K562 (cell line): ENCODE data around the gene PSMD11. TPM values are rescaled to one million over a fixed set of nuclear protein-coding genes. Genes with fewer than 3 reads are reported as not detected.

ENCODE experiments used
- ATAC-seq: fragments of 200-7000 bp; cut with Tn5 transposase; 3 replicates; pipeline ENCODE4 v1.9.1; 2020; ENCODE audit warnings: moderate library complexity
- BruUV-seq: library from RNA; stranded (reverse); fragments of 400-500 nt; replicated peaks from 2 replicates; lab custom pipeline; 2021; lab: Mats Ljungman, UMichigan
- CTCF ChIA-PET: fragments of 300-600 bp; formaldehyde crosslinking; extraction: SDS; loops from one replicate; lab custom pipeline; 2021; ENCODE audit warnings: low intra/inter-chr PET ratio; lab: Yijun Ruan, JAX
- POLR2A ChIA-PET: fragments of 300-600, 350-650 bp; sonication (Branson Sonifier 250); formaldehyde crosslinking; extraction: SDS; loops from one replicate; lab custom pipeline; 2021; ENCODE audit warnings: antibody characterized with exemption, inconsistent platforms; lab: Yijun Ruan, JAX
- DNase-seq, 4 experiments: peaks; one replicate each; pipeline versions ENCODE4 v3.0.0 to v3.0.0-alpha.2; 2011 to 2018; ENCODE audit warnings: low spot score in 3 of 4, mixed read lengths in 3 of 4; ENCODE audit errors: extremely low read depth in 1 of 4
- FAIRE-seq: peaks from 2 replicates; lab custom pipeline; 2011; peaks lifted over from hg19 to GRCh38; lab: Jason Lieb, UNC
- H2AFZ ChIP-seq: 2 replicates; pipeline ENCODE4 v1.6.0; 2011; ENCODE audit warnings: low read depth, low read length, control low read depth, inconsistent platforms
- H3K27ac ChIP-seq: fragments of 200-600 bp; 3 replicates; pipeline ENCODE4 v1.8.0; 2011; ENCODE audit warnings: low read depth, mild to moderate bottlenecking, control low read depth, inconsistent platforms, low read length, moderate library complexity, mixed read lengths; ENCODE audit errors: extremely low read depth
- H3K27me3 ChIP-seq, 2 experiments: fragments of 300-600 bp in 1 of 2; 2 replicates in 1 of 2; 3 replicates in 1 of 2; pipeline versions ENCODE4 v1.6.0 to v1.8.0; 2011; ENCODE audit warnings: inconsistent platforms in 2 of 2, low read length in 2 of 2, mild to moderate bottlenecking in 1 of 2, mixed read lengths in 1 of 2, moderate library complexity in 1 of 2; ENCODE audit not compliant: control insufficient read depth in 2 of 2, insufficient read depth in 2 of 2
- H3K36me3 ChIP-seq: fragments of 300-600 bp; 3 replicates; pipeline ENCODE4 v1.8.0; 2011; ENCODE audit warnings: mild to moderate bottlenecking, low read length, inconsistent platforms; ENCODE audit not compliant: control insufficient read depth, insufficient read depth
- H3K4me1 ChIP-seq, 2 experiments: fragments of 200-600 bp in 1 of 2; replicated peaks in 1 of 2; 2 replicates in 1 of 2; 3 replicates in 1 of 2; pipeline versions ENCODE4 v1.5.1 to v1.8.0; 2011; ENCODE audit warnings: inconsistent platforms in 2 of 2, low read length in 2 of 2, mild to moderate bottlenecking in 1 of 2, mixed read lengths in 1 of 2, moderate library complexity in 1 of 2; ENCODE audit not compliant: control insufficient read depth in 2 of 2, insufficient read depth in 2 of 2
- H3K4me2 ChIP-seq: 2 replicates; pipeline ENCODE4 v1.6.1; 2011; ENCODE audit warnings: low read length, control low read depth, inconsistent platforms, mixed read lengths; ENCODE audit not compliant: insufficient read depth
- H3K4me3 ChIP-seq: fragments of 200-600 bp; sonication (generic), shearing (Covaris generic); 2 replicates; pipeline ENCODE4 v1.5.1; 2016; ENCODE audit warnings: control low read depth, inconsistent platforms
- H3K79me2 ChIP-seq: fragments of 200-600 bp; 3 replicates; pipeline ENCODE4 v1.8.0; 2011; ENCODE audit warnings: low read length, inconsistent platforms; ENCODE audit not compliant: control insufficient read depth, insufficient read depth
- H3K9ac ChIP-seq, 2 experiments: 2 replicates each; pipeline versions ENCODE4 v1.6.0 to v1.6.1; 2011; ENCODE audit warnings: low read depth in 2 of 2, low read length in 2 of 2, control low read depth in 1 of 2, inconsistent platforms in 1 of 2, mild to moderate bottlenecking in 1 of 2, mixed read lengths in 1 of 2; ENCODE audit not compliant: insufficient read depth in 1 of 2
- H3K9me1 ChIP-seq: one replicate; pipeline ENCODE4 v1.6.0; 2011; ENCODE audit warnings: inconsistent platforms, mild to moderate bottlenecking, low read length, moderate library complexity; ENCODE audit not compliant: control insufficient read depth, insufficient read depth
- H3K9me3 ChIP-seq: replicated peaks from 2 replicates; pipeline ENCODE4 v1.5.1; 2011; ENCODE audit warnings: low read depth, low read length, inconsistent platforms; ENCODE audit not compliant: control insufficient read depth, insufficient read depth
- H4K20me1 ChIP-seq: replicated peaks from 2 replicates; pipeline ENCODE4 v1.6.1; 2011; ENCODE audit warnings: low read length, inconsistent platforms, mixed read lengths; ENCODE audit not compliant: control insufficient read depth, insufficient read depth
- WGBS: fragments of 100-300 bp; shearing (Covaris generic); methylation state at CpG from one replicate; pipeline ENCODE4 v1.1.6; 2016; ENCODE audit warnings: low coverage, mixed read lengths; ENCODE audit not compliant: insufficient coverage; ENCODE audit errors: missing lambda C conversion rate; 5-methylcytosine and 5-hydroxymethylcytosine counted together
- in situ Hi-C: fragments of 300-500 bp; cut with MboI; formaldehyde crosslinking; loops from 4 replicates; pipeline ENCODE4 v1.15.0; 2018; ENCODE audit warnings: inconsistent platforms, mixed read lengths
- intact Hi-C: fragments of 100-400 bp; cut with micrococcal nuclease; formaldehyde crosslinking; loops from 2 replicates; pipeline ENCODE4 v1.14.2; 2022
- polyA plus RNA-seq, 8 experiments: library from polyadenylated mRNA; depleted of rRNA in 4 of 8; stranded (reverse) in 5 of 8; unstranded in 3 of 8; fragments of >200 nt; fragmentation: Nextera tagmentation in 2 of 8; fragmentation: Illumina TruSeq in 1 of 8; extraction: Ambion mirVana in 2 of 8; extraction: Trizol in 1 of 8; gene quantifications; 2 replicates each; pipeline versions ENCODE4 v1.2.1 to v1.2.3, GENCODE V29; 2011 to 2014; ENCODE audit warnings: inconsistent platforms in 1 of 8, missing spikeins in 1 of 8
- total RNA-seq, 7 experiments: library from RNA; depleted of rRNA in 6 of 7; stranded (reverse); fragments of >200 nt in 6 of 7; fragmentation: Illumina TruSeq in 2 of 7; extraction: Trizol in 2 of 7; gene quantifications; 2 replicates each; pipeline versions ENCODE4 v1.2.1 to v1.2.3, GENCODE V29; 2011 to 2021; ENCODE audit warnings: low replicate concordance in 1 of 7
- TF ChIP-seq, protein P1 (sequence below), 2 experiments: fragments of 450-650 bp in 1 of 2; IDR thresholded peaks; 2 replicates each; pipeline ENCODE4 v1.6.1; 2011 to 2017; ENCODE audit warnings: low read depth in 2 of 2, antibody characterized with exemption in 1 of 2, borderline replicate concordance in 1 of 2, low read length in 1 of 2, mild to moderate bottlenecking in 1 of 2, mixed read lengths in 1 of 2; ENCODE audit not compliant: control insufficient read depth in 1 of 2

PSMD11 gene
- total and polyA plus RNA-seq, 9 of the 15 experiments (the other 6 are each of a cell fraction or from before 2014, with no cell fraction given), result 104 to 378 (median 158) TPM

DNA sequence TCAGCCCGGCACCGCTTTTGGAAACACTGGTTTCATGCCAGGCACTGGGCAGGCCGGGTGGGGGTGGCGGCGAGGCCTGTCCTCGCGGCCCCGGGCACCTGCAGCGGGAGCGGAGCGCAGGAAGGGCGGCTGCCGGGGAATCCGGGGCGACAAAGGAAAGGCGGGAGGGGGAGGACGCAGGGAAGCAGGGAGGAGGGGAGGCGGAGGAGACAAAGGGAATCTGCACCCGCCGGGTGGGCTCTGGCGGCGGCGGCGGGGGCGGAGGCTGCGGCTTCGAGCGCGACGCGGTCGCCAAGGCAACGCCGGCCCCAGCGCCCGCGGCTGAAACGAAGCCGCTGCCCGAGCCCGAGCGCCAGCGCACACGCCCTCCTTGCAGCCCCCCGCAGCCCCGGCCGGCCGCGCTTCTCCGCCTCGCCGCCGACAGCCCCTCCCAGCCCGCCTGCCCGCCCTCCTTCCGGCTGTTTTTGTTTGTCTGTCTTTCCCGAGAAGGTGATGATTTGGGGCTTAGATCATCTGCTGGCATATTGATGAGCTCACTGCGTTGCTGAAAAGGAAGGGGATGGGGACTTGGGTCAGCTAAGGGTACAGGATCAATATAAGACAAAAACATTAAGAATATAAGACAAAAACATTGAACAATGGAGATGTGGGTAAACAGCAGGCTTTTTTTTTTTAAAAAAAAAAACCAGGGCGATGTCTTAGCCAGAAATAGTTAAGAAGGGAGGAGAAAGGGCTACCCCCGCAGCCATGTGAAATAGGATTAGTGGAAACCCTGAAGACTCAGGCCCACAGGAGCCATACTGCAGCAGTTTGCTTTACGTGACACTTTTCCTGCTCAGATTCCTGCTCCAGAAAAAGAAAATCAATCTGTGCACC is 75.2 kb downstream of the PSMD11 start:
- POLR2A ChIA-PET, result no interaction called here
- TF ChIP-seq, protein P1, sequence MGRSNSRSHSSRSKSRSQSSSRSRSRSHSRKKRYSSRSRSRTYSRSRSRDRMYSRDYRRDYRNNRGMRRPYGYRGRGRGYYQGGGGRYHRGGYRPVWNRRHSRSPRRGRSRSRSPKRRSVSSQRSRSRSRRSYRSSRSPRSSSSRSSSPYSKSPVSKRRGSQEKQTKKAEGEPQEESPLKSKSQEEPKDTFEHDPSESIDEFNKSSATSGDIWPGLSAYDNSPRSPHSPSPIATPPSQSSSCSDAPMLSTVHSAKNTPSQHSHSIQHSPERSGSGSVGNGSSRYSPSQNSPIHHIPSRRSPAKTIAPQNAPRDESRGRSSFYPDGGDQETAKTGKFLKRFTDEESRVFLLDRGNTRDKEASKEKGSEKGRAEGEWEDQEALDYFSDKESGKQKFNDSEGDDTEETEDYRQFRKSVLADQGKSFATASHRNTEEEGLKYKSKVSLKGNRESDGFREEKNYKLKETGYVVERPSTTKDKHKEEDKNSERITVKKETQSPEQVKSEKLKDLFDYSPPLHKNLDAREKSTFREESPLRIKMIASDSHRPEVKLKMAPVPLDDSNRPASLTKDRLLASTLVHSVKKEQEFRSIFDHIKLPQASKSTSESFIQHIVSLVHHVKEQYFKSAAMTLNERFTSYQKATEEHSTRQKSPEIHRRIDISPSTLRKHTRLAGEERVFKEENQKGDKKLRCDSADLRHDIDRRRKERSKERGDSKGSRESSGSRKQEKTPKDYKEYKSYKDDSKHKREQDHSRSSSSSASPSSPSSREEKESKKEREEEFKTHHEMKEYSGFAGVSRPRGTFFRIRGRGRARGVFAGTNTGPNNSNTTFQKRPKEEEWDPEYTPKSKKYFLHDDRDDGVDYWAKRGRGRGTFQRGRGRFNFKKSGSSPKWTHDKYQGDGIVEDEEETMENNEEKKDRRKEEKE (IDR thresholded peaks at IDR 0.05; ENCODE audit: borderline replicate concordance in 1 of 2, control insufficient read depth in 1 of 2, low read depth in 2 of 2, low read length in 1 of 2), result no peak
- TF ChIP-seq, all 486 proteins: peak for 0
- no peaks in the 10 kb centered on the region for H3K79me2 ChIP-seq
- H2AFZ ChIP-seq, result no peak overlapping the region
- H3K9me3 ChIP-seq, result no peaks in the 10 kb centered on the region
- H3K27ac ChIP-seq, result no peak overlapping the region
- ATAC-seq (no peak), FAIRE-seq (no peak), DNase-seq (no peak)
- 87% methylated on average over 16 of the region's 61 CpGs for WGBS
- no peaks in the 10 kb centered on the region for H3K9me1 ChIP-seq
- peaks cover 0 to 4% of the 10 kb centered on the region in 2 experiments; a peak in 1 of 5 replicates for H3K4me1 ChIP-seq
- CTCF ChIA-PET, result no interaction called here
- intact Hi-C loops, result no loop called here
- H3K27me3 ChIP-seq, result no peaks in the 10 kb centered on the region
- H4K20me1 ChIP-seq, result no peaks in the 10 kb centered on the region
- no peak overlapping the region for H3K9ac ChIP-seq
- BruUV-seq, result no TSS peak
- H3K4me2 ChIP-seq, result no peak overlapping the region
- in situ Hi-C loops, result no loop called here
- H3K36me3 ChIP-seq, result no peaks in the 10 kb centered on the region
- H3K4me3 ChIP-seq, result no peak overlapping the region
